ENCODE data around the gene MED29.

DNA sequence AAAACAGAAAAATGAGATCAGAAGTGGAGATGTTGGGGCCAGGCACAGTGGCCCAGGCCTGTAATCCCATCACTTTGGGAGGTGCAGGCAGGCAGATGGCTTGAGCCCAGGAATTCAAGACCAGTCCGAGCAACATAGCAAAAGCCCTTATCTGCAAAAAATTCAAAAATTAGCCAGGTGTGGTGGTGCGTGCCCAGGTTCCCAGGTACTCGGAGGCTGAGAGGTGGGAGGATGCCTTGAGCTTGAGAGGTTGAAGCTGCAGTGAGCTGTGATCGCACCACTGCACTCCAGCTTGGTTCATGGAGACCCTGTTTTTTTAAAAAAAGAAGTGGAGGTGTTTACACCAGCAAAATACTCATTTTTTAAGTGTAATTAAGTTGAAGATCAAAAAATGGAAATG lies 8.9 kb downstream of the MED29 start:
- TF ChIP-seq, protein P1, sequence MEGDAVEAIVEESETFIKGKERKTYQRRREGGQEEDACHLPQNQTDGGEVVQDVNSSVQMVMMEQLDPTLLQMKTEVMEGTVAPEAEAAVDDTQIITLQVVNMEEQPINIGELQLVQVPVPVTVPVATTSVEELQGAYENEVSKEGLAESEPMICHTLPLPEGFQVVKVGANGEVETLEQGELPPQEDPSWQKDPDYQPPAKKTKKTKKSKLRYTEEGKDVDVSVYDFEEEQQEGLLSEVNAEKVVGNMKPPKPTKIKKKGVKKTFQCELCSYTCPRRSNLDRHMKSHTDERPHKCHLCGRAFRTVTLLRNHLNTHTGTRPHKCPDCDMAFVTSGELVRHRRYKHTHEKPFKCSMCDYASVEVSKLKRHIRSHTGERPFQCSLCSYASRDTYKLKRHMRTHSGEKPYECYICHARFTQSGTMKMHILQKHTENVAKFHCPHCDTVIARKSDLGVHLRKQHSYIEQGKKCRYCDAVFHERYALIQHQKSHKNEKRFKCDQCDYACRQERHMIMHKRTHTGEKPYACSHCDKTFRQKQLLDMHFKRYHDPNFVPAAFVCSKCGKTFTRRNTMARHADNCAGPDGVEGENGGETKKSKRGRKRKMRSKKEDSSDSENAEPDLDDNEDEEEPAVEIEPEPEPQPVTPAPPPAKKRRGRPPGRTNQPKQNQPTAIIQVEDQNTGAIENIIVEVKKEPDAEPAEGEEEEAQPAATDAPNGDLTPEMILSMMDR (IDR thresholded peaks at IDR 0.05; ENCODE audit: low read length), result no peak
- TF ChIP-seq EZH2phosphoT487 (IDR thresholded peaks at IDR 0.05; ENCODE audit: low read length), result no peak
- no peak for TF ChIP-seq EZH2 (optimal IDR thresholded peaks at IDR 0.05; ENCODE audit: low read depth, low read length)
